Upper lobe of left lung (tissue), 6 donors: ENCODE data around the gene PTPN13. TPM values are rescaled to one million over a fixed set of nuclear protein-coding genes. Genes with fewer than 3 reads are reported as not detected.
A peak's percentile ranks its signal among the peaks of the same experiment; 100 is the strongest.

ENCODE experiments used
- ATAC-seq, 2 donors: fragments of 200-7000 bp; cut with Tn5 transposase; one replicate each; pipeline ENCODE4 v1.9.1; 2022; ENCODE audit warnings: mild to moderate bottlenecking in 2 of 2, moderate library complexity in 2 of 2; ENCODE audit not compliant: low FRiP score in 2 of 2
- DNase-seq, 2 donors: peaks; one replicate each; pipeline ENCODE4 v3.0.0-alpha.2; 2019 to 2020
- H3K27ac ChIP-seq, 4 donors: fragments of 200-600 bp; sonication (generic); one replicate each; pipeline ENCODE4 v1.5.1; 2016 to 2019
- H3K27me3 ChIP-seq, 4 donors: fragments of 200-600 bp; sonication (generic); one replicate each; pipeline ENCODE4 v1.5.1; 2017 to 2019
- H3K36me3 ChIP-seq, 4 donors: fragments of 200-600 bp; sonication (generic); one replicate each; pipeline ENCODE4 v1.5.1; 2016 to 2019
- H3K4me1 ChIP-seq, 4 donors: fragments of 200-600 bp; sonication (generic); one replicate each; pipeline ENCODE4 v1.5.1; 2018 to 2019
- H3K4me3 ChIP-seq, 4 donors: fragments of 200-600 bp; sonication (generic); one replicate each; pipeline ENCODE4 v1.5.1; 2017 to 2019; ENCODE audit warnings: mild to moderate bottlenecking in 2 of 4, moderate library complexity in 1 of 4
- H3K9me3 ChIP-seq, 4 donors: fragments of 200-600 bp; sonication (generic); one replicate each; pipeline ENCODE4 v1.5.1; 2018 to 2019
- EP300 ChIP-seq, 4 donors: sonication (generic); formaldehyde crosslinking; IDR thresholded peaks; one replicate each; pipeline ENCODE4 v1.5.1; 2017; ENCODE audit warnings: antibody characterized with exemption in 4 of 4, control low read depth in 2 of 4
- POLR2A ChIP-seq, 4 donors: fragments of 450-650 bp; IDR thresholded peaks; one replicate each; pipeline ENCODE4 v1.5.1; 2016 to 2017; ENCODE audit warnings: antibody characterized with exemption in 4 of 4, mild to moderate bottlenecking in 2 of 4
- POLR2AphosphoS5 ChIP-seq, 2 donors: sonication (generic); formaldehyde crosslinking; IDR thresholded peaks; one replicate each; pipeline ENCODE4 v1.5.1; 2017; ENCODE audit warnings: antibody characterized with exemption in 2 of 2
- WGBS, 2 donors: methylation state at CpG; one replicate each; pipeline ENCODE4 v1.1.5; 2017 to 2018; 5-methylcytosine and 5-hydroxymethylcytosine counted together
- total RNA-seq, 6 donors: library from RNA; depleted of rRNA in 4 of 6; stranded (reverse); fragments of >200 nt in 4 of 6; gene quantifications; one replicate each; pipeline versions ENCODE4 v1.1.0 to v1.2.1, GENCODE V29; 2016 to 2021
- TF ChIP-seq, protein P1 (sequence below), 6 experiments: fragments of 450-650 bp in 4 of 6; fragments of 200-600 bp in 2 of 6; sonication (generic) in 2 of 6; IDR thresholded peaks; one replicate each; pipeline ENCODE4 v1.5.1; 2016 to 2019; ENCODE audit warnings: antibody characterized with exemption in 6 of 6
- donor health status: DM: no; HTN: no; CAD: no; lungs with moderate emphysema.
- donor health status: DM: no; HTN: yes; CAD: no; lungs with severe emphysema.

PTPN13 gene
- total RNA-seq, 6 donors from 2014 or later: 50.1 to 163 (median 96.7) TPM

DNA sequence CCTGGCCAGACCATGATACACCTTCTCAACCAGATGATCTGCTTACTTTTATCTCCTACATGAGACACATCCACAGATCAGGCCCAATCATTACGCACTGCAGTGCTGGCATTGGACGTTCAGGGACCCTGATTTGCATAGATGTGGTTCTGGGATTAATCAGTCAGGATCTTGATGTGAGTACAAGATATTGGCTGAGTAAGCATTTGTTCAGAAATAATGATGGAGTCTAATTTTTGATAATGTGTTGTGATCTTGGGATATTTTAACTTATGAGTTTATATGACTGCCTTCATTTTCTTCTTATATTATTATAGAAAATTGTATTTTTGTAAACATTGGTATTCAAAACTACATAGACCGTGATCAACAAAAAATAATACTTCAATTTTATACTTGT is 215.7 kb downstream of the PTPN13 start:
- DNase-seq (no peak), ATAC-seq (no peak)
- 94 to 98% methylated on average over 3 of the region's 3 CpGs for WGBS, 2 donors
- H3K9me3 ChIP-seq: no peaks in the 10 kb centered on the region
- H3K27ac ChIP-seq: no peak overlapping the region
- H3K36me3 ChIP-seq: peaks cover 0 to 25% (median 14%) of the 10 kb centered on the region in 4 donors
- no peaks in the 10 kb centered on the region for H3K27me3 ChIP-seq
- H3K4me3 ChIP-seq: no peak overlapping the region
- H3K4me1 ChIP-seq: no peaks in the 10 kb centered on the region
- TF ChIP-seq POLR2AphosphoS5 (IDR thresholded peaks at IDR 0.05) (no peak), EP300 (IDR thresholded peaks at IDR 0.05) (no peak), POLR2A (IDR thresholded peaks at IDR 0.05) (no peak)
- TF ChIP-seq, protein P1, sequence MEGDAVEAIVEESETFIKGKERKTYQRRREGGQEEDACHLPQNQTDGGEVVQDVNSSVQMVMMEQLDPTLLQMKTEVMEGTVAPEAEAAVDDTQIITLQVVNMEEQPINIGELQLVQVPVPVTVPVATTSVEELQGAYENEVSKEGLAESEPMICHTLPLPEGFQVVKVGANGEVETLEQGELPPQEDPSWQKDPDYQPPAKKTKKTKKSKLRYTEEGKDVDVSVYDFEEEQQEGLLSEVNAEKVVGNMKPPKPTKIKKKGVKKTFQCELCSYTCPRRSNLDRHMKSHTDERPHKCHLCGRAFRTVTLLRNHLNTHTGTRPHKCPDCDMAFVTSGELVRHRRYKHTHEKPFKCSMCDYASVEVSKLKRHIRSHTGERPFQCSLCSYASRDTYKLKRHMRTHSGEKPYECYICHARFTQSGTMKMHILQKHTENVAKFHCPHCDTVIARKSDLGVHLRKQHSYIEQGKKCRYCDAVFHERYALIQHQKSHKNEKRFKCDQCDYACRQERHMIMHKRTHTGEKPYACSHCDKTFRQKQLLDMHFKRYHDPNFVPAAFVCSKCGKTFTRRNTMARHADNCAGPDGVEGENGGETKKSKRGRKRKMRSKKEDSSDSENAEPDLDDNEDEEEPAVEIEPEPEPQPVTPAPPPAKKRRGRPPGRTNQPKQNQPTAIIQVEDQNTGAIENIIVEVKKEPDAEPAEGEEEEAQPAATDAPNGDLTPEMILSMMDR (IDR thresholded peaks at IDR 0.05): no peak

DNA sequence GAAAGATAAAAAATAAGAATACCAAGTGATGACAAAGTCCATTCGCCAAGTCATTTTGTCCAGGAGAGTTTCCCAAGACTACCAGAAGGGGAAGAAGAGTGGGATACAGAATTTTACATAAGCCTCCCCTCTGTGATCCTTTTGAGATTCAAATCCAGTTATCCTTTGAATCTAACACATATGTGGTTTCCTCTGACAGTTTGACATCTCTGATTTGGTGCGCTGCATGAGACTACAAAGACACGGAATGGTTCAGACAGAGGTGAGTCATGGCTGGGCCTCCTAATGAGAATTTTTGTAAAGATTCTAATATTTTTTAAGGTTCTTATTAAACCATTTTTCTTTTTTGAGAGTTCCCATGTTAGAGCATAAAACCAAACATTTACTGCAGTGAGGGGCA is 216.7 kb downstream of the PTPN13 start:
- Histone ChIP-seq H3K4me3 (no peak overlapping the region), H3K9me3 (peaks cover 0 to 6% (median 2%) of the 10 kb centered on the region in 4 donors), H3K36me3 (peaks cover 2 to 25% (median 14%) of the 10 kb centered on the region in 4 donors), H3K27me3 (no peaks in the 10 kb centered on the region), H3K4me1 (no peaks in the 10 kb centered on the region), H3K27ac (no peak overlapping the region)
- 92 to 99% methylated on average over 3 of the region's 3 CpGs for WGBS, 2 donors
- no peak for TF ChIP-seq POLR2A (IDR thresholded peaks at IDR 0.05)
- no peak for TF ChIP-seq POLR2AphosphoS5 (IDR thresholded peaks at IDR 0.05)
- TF ChIP-seq, protein P1 (IDR thresholded peaks at IDR 0.05): no peak
- ATAC-seq (no peak), DNase-seq (no peak)

DNA sequence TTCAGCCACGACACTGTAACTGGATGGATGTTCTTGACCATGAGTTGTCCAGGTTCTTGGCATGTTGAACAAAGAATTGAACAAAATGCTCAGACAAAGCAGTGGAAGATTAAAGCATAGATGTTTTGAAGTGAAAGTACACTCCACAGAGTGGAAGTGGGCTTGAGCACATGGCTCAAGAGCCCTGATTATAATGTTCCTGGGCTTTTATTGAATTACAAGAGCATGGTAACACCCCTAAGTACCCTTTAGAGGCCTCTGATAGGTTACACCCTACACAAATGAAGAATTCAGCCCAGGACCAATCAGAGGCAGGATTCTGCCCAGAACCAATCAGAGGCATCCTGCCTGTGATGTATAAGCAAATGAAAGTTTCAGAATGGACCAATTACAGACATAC is 221.5 kb downstream of the PTPN13 start:
- Histone ChIP-seq H3K36me3 (peaks cover 2 to 19% (median 11%) of the 10 kb centered on the region in 4 donors), H3K4me1 (no peaks in the 10 kb centered on the region), H3K4me3 (no peak overlapping the region), H3K27me3 (no peaks in the 10 kb centered on the region), H3K27ac (peak overlapping the region in 3 of 4 donors; percentile 6 to 51 (median 11)), H3K9me3 (peaks cover 0 to 8% (median 3%) of the 10 kb centered on the region in 4 donors)
- DNase-seq (no peak), ATAC-seq (no peak)
- 74 to 79% methylated on average over 1 of the region's 1 CpG for WGBS, 2 donors
- TF ChIP-seq POLR2A (IDR thresholded peaks at IDR 0.05) (no peak), POLR2AphosphoS5 (IDR thresholded peaks at IDR 0.05) (no peak), EP300 (IDR thresholded peaks at IDR 0.05) (no peak)
- TF ChIP-seq, protein P1 (IDR thresholded peaks at IDR 0.05): no peak

DNA sequence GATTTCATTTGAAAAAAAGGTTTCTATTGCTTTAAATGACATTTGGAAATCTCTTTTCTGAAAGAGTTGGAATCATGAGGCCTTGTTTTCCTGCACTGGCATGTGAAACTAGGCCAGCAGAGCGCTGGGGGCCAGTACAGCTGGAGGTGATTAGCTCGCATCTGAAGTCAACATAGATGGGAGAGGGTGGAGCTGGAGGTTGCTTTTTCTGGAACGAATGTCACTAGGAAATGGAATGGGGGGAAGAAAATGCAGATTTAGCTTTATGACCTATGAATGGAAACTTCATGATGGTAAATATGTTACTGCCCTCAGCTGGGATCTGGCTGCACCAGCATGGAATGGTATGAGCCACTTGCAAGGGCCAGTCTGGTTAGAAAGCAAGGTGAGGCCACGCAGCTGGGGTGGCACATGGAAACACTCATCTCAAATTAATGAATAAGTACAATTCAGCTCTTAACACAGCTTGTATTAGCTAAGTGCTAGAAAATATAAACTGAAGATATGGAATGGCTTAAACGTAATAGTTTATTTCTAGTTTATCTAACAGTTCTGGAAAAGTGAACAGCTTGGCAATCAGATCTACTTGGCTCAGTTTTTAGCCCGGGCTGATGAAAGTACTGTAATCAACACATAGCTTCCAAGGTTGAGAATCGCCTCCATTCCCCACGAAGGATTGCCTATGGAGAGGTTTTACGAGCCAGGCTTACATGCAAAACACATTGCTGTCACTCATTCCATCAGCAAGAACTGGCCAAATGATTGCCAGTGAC is 222.6 kb downstream of the PTPN13 start:
- H3K27me3 ChIP-seq: no peaks in the 10 kb centered on the region
- 80 to 86% methylated on average over 9 of the region's 9 CpGs for WGBS, 2 donors
- no peak for TF ChIP-seq POLR2AphosphoS5 (IDR thresholded peaks at IDR 0.05)
- TF ChIP-seq EP300 (IDR thresholded peaks at IDR 0.05): no peak
- TF ChIP-seq POLR2A (IDR thresholded peaks at IDR 0.05): no peak
- TF ChIP-seq, protein P1 (IDR thresholded peaks at IDR 0.05): no peak

More for the DNA sequence above, 222.6 kb downstream of the PTPN13 start:
- ATAC-seq (peak; percentile 72 to 82), DNase-seq (no peak)
- peak overlapping the region in 3 of 4 donors; percentile 11 to 57 (median 51) for H3K27ac ChIP-seq
- H3K4me1 ChIP-seq: no peaks in the 10 kb centered on the region
- no peak overlapping the region for H3K4me3 ChIP-seq
- peaks cover 0 to 13% (median 6%) of the 10 kb centered on the region in 4 donors for H3K36me3 ChIP-seq
- H3K9me3 ChIP-seq: peaks cover 0 to 8% (median 3%) of the 10 kb centered on the region in 4 donors
